ENCODE results near the gene ACBD4. TPM values are rescaled to one million over a fixed set of nuclear protein-coding genes. Genes with fewer than 3 reads are reported as not detected.

Gene ACBD4
- total RNA-seq, 1 donor from 2014 or later, result 20.6 TPM

- no peak overlapping the region for H3K27ac Mint-ChIP-seq
- H3K36me3 Mint-ChIP-seq (ENCODE audit: low read depth), result no peaks in the 10 kb centered on the region
- no peak overlapping the region for H3K4me3 Mint-ChIP-seq
- no peak for DNase-seq
- CTCF ChIA-PET, result no interaction called here
- no peak for TF ChIP-seq CTCF (IDR thresholded peaks at IDR 0.05)
- H3K9me3 Mint-ChIP-seq, result no peaks in the 10 kb centered on the region
- POLR2A ChIA-PET, result no interaction called here
- H3K4me1 Mint-ChIP-seq, result no peaks in the 10 kb centered on the region
- intact Hi-C loops (cut with micrococcal nuclease), result no loop called here
- no peak for ATAC-seq (ENCODE audit: low read depth)
- H3K27me3 Mint-ChIP-seq, result peaks cover 9% of the 10 kb centered on the region
Observed at GRCh38 chr17:45117848-45118646, 17.4 kb upstream of the ACBD4 start.

DNA sequence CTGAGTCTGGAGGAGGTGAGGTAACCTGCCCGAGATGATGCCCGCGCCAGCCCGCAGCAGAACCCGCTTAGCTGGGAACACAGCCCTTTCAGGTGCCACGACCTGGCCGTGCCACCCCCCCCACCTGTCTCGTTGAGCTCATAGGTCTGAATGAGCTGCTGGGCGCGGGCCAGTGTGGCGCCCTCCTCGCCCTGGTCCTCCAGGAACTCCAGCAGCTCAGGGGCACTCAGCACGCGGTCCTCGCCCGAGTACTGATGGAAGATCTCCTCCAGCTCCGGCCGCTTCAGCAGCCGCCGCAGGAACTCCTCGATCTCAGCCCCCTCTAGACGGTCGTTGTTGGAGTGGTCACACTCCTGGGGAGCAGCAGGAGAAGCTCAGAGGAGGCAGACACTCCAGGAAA lies 16.8 kb upstream of the ACBD4 start:
- intact Hi-C loops (cut with micrococcal nuclease), result no loop called here
- H3K36me3 Mint-ChIP-seq (ENCODE audit: low read depth), result no peaks in the 10 kb centered on the region
- ChIA-PET CTCF (no interaction called here), POLR2A (no interaction called here)
- peaks cover 9% of the 10 kb centered on the region for H3K27me3 Mint-ChIP-seq
- no peak for DNase-seq
- no peak overlapping the region for H3K27ac Mint-ChIP-seq
- no peaks in the 10 kb centered on the region for H3K9me3 Mint-ChIP-seq
- ATAC-seq (ENCODE audit: low read depth), result no peak
- H3K4me3 Mint-ChIP-seq, result no peak overlapping the region
- TF ChIP-seq CTCF (IDR thresholded peaks at IDR 0.05), result no peak
- no peaks in the 10 kb centered on the region for H3K4me1 Mint-ChIP-seq

- peaks cover 9% of the 10 kb centered on the region for H3K27me3 Mint-ChIP-seq
- POLR2A ChIA-PET, result no interaction called here
- CTCF ChIA-PET, result no interaction called here
Observed at GRCh38 chr17:45119964-45120363, 15.5 kb upstream of the ACBD4 start.

DNA sequence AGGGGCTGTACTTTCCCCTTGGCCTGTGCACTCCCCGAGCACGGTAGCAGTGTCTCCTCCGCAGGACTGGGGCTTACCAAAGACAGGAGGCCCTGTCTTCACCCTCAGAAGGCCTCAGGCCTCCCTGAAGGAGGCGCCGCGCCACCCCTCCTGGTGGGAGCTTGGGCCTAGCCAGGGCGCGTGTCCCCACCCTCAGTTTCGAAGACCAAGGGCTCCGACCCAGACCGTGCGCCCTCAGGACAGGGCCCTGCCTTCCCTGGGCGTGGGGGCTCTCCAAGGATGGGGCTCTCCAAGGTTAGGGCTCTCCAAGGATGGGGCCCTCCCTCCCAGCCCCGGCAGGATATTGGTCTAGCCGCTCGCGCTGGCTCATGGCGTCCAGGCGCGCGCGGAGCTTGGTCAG lies 14.9 kb upstream of the ACBD4 start:
- no peak for TF ChIP-seq CTCF (IDR thresholded peaks at IDR 0.05)
- DNase-seq, result no peak
- no peak overlapping the region for H3K4me3 Mint-ChIP-seq
- H3K27me3 Mint-ChIP-seq, result peaks cover 9% of the 10 kb centered on the region
- CTCF ChIA-PET, result no interaction called here
- H3K27ac Mint-ChIP-seq, result no peak overlapping the region
- H3K36me3 Mint-ChIP-seq (ENCODE audit: low read depth), result no peaks in the 10 kb centered on the region
- no peak for ATAC-seq (ENCODE audit: low read depth)
- H3K4me1 Mint-ChIP-seq, result peaks cover 1% of the 10 kb centered on the region
- no peaks in the 10 kb centered on the region for H3K9me3 Mint-ChIP-seq
- intact Hi-C loops (cut with micrococcal nuclease), result no loop called here
- POLR2A ChIA-PET, result no interaction called here

More at GRCh38 chr17:45119964-45120363, 15.5 kb upstream of the ACBD4 start:
- no peaks in the 10 kb centered on the region for H3K9me3 Mint-ChIP-seq
- no peak for TF ChIP-seq CTCF (IDR thresholded peaks at IDR 0.05)
- no peak overlapping the region for H3K27ac Mint-ChIP-seq
- ATAC-seq (ENCODE audit: low read depth) (no peak), DNase-seq (no peak)
- intact Hi-C loops (cut with micrococcal nuclease), result no loop called here
- peaks cover 1% of the 10 kb centered on the region for H3K4me1 Mint-ChIP-seq
- no peaks in the 10 kb centered on the region for H3K36me3 Mint-ChIP-seq (ENCODE audit: low read depth)
- no peak overlapping the region for H3K4me3 Mint-ChIP-seq

GRCh38 chr17:45121055-45121454 lies 14.4 kb upstream of the ACBD4 start:
- H3K9me3 Mint-ChIP-seq, result no peaks in the 10 kb centered on the region
- DNase-seq, result no peak
- H3K27ac Mint-ChIP-seq, result no peak overlapping the region
- ATAC-seq (ENCODE audit: low read depth), result no peak
- peaks cover 9% of the 10 kb centered on the region for H3K27me3 Mint-ChIP-seq
- H3K4me3 Mint-ChIP-seq, result no peak overlapping the region
- H3K36me3 Mint-ChIP-seq (ENCODE audit: low read depth), result no peaks in the 10 kb centered on the region
- no peak for TF ChIP-seq CTCF (IDR thresholded peaks at IDR 0.05)
- CTCF ChIA-PET, result no interaction called here
- intact Hi-C loops (cut with micrococcal nuclease), result no loop called here
- H3K4me1 Mint-ChIP-seq, result peaks cover 1% of the 10 kb centered on the region
- POLR2A ChIA-PET, result no interaction called here
